Measurements from ENCODE around the gene DISC1.
A peak's percentile ranks its signal among the peaks of the same experiment; 100 is the strongest.

DISC1 gene

DNA sequence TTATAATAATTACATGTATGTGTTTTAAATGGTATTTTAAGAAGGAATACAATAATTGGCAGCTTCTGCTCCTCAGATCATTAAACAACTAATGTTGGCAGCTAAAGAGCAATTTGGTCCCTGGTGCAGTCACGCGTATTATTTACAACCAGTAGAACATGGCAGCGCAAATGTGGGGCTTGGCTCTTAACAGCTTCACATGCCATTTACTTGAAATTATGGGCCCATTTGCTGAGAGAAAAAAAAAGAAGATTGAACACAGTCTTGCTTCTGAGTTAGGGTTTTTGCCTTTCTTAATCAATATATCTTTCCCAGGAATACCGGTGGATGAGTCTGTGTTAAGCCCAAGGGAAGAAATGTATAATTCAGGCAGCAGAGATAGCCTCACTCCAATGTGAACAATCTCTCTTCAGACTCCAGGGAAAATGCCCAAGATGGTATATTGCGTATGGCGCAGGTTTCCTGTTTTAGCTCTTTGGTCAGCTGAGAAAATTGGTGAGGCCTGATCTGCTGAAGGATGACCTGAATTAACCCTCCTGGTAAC, 174.5 kb downstream of the DISC1 start:
- FAIRE-seq, result no peak
- TF ChIP-seq POLR2A (IDR thresholded peaks at IDR 0.05; ENCODE audit: low read depth, low read length), result no peak
- no peak for DNase-seq (ENCODE audit: insufficient read length, low spot score)

DNA sequence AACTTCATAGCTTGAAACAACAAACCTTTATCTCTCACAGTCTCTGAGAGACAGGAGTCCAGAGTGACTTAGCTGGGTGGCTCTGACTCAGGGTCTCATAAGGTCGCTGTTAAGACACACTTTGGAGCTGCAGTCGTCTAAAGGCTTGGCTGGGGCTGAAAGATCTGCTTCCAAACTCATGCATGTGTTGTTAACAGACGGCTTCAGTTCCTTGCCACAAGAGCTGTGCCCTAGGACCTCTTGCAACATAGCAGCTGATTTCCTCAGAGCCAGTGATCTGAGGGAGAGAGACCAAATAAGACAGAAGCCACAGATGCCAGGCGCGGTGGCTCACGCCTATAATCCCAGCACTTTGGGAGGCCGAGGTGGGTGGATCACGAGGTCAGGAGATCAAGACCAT, 176.8 kb downstream of the DISC1 start:
- no peak for TF ChIP-seq POLR2A (IDR thresholded peaks at IDR 0.05; ENCODE audit: low read depth, low read length)
- DNase-seq (ENCODE audit: insufficient read length, low spot score), result no peak
- FAIRE-seq, result no peak

DNA sequence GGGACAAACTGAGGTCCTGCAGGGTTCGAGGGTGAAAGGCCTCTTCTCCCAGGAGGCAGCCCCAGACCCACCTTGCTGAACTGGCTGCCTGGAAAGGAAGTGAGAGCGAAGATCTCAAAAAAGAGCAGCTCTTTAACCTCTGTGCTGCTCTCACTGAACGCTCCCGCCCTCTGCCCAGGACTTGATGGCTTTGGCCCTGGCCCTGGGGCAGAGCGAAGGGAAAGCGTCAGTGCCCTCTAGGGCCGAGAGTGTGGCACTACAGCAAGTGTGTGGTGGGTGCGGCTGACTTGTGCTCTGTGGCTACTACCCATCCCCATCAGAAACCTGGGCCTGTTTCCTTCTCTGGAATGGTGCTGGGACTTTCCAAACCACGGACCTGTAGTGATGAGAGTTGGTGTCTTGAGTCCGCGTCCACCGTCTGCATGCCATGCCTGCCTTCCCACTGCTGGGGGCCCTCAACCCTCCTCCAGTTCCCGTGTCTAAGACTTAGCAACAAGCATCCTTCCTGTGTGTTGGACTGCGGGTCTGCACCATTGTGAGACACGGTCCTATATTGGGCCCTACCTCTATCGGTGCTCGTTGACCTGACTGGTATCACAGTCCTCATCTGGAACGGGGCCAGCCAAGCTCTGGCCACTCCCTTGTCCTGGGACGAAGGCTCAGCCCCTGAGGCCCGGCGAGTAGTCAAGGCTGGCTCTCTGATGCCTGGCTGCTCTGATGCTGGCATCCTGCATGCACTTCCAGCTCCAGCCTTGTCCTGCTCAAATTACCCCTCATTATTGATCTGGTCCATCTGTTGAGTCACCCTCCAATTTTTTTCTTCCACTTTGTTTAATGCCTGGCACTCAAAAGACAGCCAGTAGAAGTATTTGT, 180.3 kb downstream of the DISC1 start:
- DNase-seq (ENCODE audit: insufficient read length, low spot score), result peak; percentile 43
- no peak for TF ChIP-seq POLR2A (IDR thresholded peaks at IDR 0.05; ENCODE audit: low read depth, low read length)
- no peak for FAIRE-seq

DNA sequence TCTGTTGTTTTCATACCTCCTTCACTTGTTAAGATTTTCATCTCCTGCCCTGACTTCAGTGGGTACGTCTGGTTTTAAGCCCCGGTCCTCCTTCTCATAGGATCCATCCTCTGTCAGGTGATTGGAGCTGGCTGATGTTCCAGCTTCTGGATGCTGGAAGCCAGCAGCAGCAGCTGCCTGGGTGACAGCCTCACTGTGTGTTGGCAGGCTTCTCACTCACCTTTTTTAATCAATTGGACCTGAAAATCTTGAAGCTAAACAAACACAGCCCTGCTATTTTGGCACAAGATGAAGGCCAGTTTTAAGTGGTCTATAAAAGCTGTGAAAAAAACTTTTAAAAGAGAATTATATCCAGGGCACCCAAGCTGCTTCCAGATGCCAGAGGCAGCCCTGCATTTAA, 181.0 kb downstream of the DISC1 start:
- DNase-seq (ENCODE audit: insufficient read length, low spot score) (no peak), FAIRE-seq (no peak)
- TF ChIP-seq POLR2A (IDR thresholded peaks at IDR 0.05; ENCODE audit: low read depth, low read length), result no peak

DNA sequence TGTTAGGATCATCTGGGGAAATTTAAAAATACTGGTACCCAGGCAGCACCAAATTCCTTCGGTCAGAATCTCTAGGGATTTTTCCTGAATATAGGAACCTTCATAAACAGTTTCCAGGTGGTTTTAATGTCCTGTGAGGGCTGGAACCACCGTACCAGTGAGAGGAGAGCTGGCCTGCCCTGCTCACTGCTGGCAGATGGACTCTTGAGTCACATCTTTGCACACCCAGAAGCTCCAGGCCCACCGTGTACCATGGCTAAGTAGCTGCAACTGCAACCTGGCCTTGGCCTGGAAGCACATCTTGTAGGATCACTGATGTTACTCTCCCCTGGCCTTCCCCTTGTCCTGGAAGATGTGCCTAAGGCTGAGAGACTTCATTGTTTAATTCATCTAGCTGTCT, 181.5 kb downstream of the DISC1 start:
- no peak for TF ChIP-seq POLR2A (IDR thresholded peaks at IDR 0.05; ENCODE audit: low read depth, low read length)
- FAIRE-seq (no peak), DNase-seq (ENCODE audit: insufficient read length, low spot score) (no peak)

DNA sequence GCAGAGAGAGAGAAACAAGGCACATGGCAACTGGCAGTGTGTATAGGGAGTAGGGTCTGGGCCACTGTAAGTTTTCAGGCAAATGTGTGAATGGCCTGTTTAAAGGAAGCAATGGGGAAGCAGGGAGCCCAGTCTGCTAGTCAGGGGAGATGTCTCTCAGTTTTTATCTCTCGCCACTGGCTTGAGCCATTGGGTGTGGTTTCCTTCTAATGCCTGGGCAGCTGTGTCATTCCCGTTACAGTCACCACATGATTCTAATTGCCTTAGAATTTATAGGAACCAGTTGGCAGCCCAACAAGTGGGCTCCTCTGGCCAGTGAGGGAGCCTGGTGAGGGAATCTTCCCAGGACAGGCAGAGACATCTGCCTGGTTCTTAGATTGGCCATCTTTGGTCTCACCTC, 182.4 kb downstream of the DISC1 start:
- TF ChIP-seq POLR2A (IDR thresholded peaks at IDR 0.05; ENCODE audit: low read depth, low read length), result no peak
- DNase-seq (ENCODE audit: insufficient read length, low spot score) (peak; percentile 55), FAIRE-seq (no peak)

DNA sequence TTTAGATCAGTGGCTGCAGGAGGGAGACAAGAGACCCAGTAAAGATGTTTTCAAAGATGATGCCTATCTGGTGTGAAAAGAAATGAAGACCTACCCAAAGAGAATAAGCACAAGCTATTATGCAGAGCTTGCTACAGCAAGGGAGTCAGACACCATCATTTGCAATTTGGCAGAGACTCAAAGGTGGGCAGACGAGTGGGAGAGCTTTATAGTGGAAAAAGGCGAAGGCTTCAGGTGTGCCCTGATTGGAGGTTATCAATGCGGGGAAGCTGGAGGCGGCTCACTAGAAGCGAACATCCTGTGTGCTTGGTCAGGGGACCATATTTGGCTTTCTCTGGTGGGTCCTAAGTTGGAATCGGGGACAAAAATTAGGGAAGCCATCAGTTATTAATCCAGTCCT, 183.8 kb downstream of the DISC1 start:
- FAIRE-seq (no peak), DNase-seq (ENCODE audit: insufficient read length, low spot score) (no peak)
- TF ChIP-seq POLR2A (IDR thresholded peaks at IDR 0.05; ENCODE audit: low read depth, low read length), result no peak

DNA sequence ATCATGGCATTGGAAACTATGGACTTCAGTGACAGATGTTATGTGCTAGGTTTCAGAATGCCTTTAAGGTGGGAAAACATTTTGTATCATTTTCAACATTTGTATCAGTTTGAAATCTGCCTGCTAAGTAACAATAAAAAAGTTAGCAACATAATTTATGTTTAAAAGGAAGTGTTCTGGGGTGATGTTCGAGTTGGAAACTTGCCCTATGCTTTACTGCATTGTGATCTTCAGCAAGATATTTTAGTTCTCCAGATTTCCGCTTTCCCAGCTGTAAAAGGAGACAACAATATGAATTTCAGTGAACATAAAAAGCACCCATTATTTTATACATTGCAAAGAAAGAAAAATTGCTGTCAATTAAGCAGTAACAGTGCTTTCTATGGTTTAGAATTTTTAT, 187.4 kb downstream of the DISC1 start:
- FAIRE-seq, result no peak
- no peak for TF ChIP-seq POLR2A (IDR thresholded peaks at IDR 0.05; ENCODE audit: low read depth, low read length)
- no peak for DNase-seq (ENCODE audit: insufficient read length, low spot score)

DNA sequence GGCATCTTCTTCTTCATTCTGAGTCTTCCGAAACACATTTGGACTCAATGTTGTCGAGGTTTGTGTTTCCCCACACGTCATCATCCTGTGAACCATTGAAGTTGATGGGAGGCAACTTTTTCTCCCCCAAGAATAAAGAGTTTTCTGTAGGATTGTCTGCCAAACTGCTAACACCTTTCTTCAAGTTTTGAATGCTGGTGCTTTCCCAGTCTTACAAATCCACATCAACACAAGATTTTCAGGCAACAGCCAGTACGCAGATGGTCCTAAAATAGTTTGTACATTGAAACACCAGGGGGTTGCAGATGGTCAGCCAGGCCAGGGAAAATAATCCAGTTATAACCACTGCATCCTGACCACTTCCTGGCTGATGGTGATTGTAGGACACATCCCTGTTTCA, 187.9 kb downstream of the DISC1 start:
- DNase-seq (ENCODE audit: insufficient read length, low spot score) (no peak), FAIRE-seq (no peak)
- no peak for TF ChIP-seq POLR2A (IDR thresholded peaks at IDR 0.05; ENCODE audit: low read depth, low read length)

DNA sequence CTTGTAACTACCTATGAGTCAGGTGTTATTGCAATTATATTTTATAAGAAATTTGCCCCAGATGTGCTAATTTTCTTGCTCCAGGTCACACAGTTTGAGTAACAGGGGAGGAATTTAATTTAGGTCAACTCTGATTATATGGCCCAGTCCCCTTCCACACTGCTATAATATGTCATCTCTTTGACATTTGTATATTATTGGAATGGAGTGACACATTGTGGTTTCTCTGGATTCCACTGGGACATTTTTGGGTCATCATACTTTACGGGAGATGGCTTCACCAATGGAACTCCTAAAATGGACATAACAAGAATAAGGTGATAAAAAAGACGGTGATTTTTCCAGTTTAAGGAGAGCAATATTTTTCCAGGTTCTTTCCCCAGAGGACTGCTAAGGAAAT, 191.2 kb downstream of the DISC1 start:
- no peak for FAIRE-seq
- TF ChIP-seq POLR2A (IDR thresholded peaks at IDR 0.05; ENCODE audit: low read depth, low read length), result no peak
- peak; percentile 21 for DNase-seq (ENCODE audit: insufficient read length, low spot score)

DNA sequence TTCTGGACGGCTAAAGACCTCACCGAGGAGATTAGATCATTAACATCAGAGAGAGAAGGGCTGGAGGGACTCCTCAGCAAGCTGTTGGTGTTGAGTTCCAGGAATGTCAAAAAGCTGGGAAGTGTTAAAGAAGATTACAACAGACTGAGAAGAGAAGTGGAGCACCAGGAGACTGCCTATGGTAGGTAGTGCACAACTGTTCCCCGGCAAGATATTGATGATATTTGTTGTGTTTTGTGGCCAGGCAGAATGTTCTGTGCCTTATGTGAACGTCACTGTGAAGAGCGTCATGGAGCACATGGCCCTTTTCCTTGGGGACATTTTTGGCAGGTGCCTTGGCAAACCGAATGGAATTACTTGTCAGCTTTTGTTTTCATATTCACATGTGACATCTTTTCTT, 191.7 kb downstream of the DISC1 start:
- no peak for DNase-seq (ENCODE audit: insufficient read length, low spot score)
- TF ChIP-seq POLR2A (IDR thresholded peaks at IDR 0.05; ENCODE audit: low read depth, low read length), result no peak
- FAIRE-seq, result no peak

DNA sequence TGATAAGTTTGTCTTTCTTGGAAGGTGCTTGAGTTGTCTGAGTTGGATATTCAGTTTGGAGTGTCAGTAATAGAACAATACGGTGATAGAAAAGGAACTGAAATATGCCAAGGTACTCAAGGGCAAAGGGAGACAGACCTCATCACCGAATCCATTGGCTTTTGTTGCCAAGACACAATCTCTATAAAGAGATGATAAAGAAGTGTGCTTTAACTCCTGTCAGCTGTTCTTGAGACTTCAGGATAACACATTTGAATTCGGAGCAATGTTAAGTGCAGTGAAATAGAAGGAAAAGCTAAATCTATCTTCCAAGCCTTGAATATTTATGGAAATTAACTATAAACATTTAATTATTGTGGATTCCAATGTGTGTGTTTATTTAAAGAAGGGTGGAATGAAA, 194.7 kb downstream of the DISC1 start:
- TF ChIP-seq POLR2A (IDR thresholded peaks at IDR 0.05; ENCODE audit: low read depth, low read length), result no peak
- FAIRE-seq, result no peak
- no peak for DNase-seq (ENCODE audit: insufficient read length, low spot score)

DNA sequence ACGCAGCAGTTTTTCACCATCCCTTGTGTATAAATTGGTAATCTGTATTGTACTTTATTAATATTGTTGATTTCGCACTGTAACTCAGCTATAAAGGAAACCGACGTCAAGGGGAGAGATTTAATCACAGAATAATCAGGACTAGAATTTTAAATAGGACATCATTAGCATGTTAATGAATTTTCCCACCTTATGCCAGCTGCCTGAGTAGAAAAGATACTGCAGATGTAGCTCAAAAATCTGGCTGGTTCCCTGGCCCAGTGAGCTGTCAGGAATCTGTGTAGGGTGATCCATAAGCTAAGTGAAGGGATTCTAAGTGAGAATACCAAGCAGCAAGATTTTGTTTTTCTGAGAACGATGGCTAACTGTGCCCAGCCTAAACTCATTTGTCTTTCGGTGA, 195.5 kb downstream of the DISC1 start:
- DNase-seq (ENCODE audit: insufficient read length, low spot score), result no peak
- no peak for TF ChIP-seq POLR2A (IDR thresholded peaks at IDR 0.05; ENCODE audit: low read depth, low read length)
- no peak for FAIRE-seq

DNA sequence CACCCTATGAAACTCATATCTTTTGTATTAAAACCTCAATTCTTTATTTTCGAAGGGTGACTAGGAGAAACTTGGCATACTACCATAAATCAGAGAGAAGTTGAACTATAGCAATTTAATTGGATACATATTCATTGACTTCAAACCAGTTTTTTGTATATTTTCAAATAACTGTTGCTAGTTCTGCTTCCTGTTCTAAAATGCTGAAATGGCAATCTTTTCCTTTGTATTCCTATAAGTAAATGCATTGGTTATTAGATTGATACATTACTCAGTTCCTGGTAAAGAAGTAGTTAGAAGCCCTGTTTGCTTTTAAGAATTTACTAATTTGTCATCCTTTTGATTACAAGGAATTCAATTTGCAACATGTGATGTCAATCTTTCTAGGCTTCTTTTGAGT, 200.0 kb downstream of the DISC1 start:
- FAIRE-seq (no peak), DNase-seq (ENCODE audit: insufficient read length, low spot score) (no peak)
- no peak for TF ChIP-seq POLR2A (IDR thresholded peaks at IDR 0.05; ENCODE audit: low read depth, low read length)
